SU-DHL-6 (cell line): ENCODE data around the gene FBXO4.

Source experiments
- EZH2phosphoT487 ChIP-seq: fragments of 200-600 bp; sonication (generic), shearing (Covaris generic); conservative IDR thresholded peaks from 2 replicates; pipeline ENCODE4 v1.6.1; 2018; ENCODE audit warnings: mild to moderate bottlenecking, antibody characterized with exemption, low read length, moderate library complexity, mixed read lengths
- TF ChIP-seq, protein P1 (sequence below): fragments of 200-600 bp; sonication (generic); IDR thresholded peaks from one replicate; pipeline ENCODE4 v1.5.1; 2017; ENCODE audit warnings: antibody characterized with exemption, mild to moderate bottlenecking, low read length, moderate library complexity; ENCODE audit not compliant: insufficient read depth, poor library complexity, severe bottlenecking

- TF ChIP-seq, protein P1, sequence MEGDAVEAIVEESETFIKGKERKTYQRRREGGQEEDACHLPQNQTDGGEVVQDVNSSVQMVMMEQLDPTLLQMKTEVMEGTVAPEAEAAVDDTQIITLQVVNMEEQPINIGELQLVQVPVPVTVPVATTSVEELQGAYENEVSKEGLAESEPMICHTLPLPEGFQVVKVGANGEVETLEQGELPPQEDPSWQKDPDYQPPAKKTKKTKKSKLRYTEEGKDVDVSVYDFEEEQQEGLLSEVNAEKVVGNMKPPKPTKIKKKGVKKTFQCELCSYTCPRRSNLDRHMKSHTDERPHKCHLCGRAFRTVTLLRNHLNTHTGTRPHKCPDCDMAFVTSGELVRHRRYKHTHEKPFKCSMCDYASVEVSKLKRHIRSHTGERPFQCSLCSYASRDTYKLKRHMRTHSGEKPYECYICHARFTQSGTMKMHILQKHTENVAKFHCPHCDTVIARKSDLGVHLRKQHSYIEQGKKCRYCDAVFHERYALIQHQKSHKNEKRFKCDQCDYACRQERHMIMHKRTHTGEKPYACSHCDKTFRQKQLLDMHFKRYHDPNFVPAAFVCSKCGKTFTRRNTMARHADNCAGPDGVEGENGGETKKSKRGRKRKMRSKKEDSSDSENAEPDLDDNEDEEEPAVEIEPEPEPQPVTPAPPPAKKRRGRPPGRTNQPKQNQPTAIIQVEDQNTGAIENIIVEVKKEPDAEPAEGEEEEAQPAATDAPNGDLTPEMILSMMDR: no peak
- no peak for TF ChIP-seq EZH2phosphoT487
These were observed 10.5 kb downstream of the FBXO4 start for GRCh38 chr5:41935544-41935943.
